Thyroid gland (tissue), 4 donors: ENCODE measurements around the gene PLEKHA8. TPM values are rescaled to one million over a fixed set of nuclear protein-coding genes. Genes with fewer than 3 reads are reported as not detected.

Experiments used
- DNase-seq, 2 donors: peaks; one replicate each; pipeline ENCODE4 v3.0.0-alpha.2; 2019
- H3K27ac ChIP-seq, 3 donors: fragments of 200-600 bp; sonication (generic); 1 replicate in 2 of 3; 2 replicates in 1 of 3; pipeline ENCODE4 v1.5.1; 2016 to 2019; ENCODE audit warnings: mild to moderate bottlenecking in 1 of 3, moderate library complexity in 1 of 3
- H3K27me3 ChIP-seq: fragments of 200-600 bp; sonication (generic); one replicate; pipeline ENCODE4 v1.5.1; 2019
- H3K36me3 ChIP-seq, 2 donors: fragments of 200-600 bp; sonication (generic); one replicate each; pipeline ENCODE4 v1.5.1; 2016 to 2019
- H3K4me1 ChIP-seq, 2 donors: fragments of 200-600 bp; sonication (generic); one replicate each; pipeline ENCODE4 v1.5.1; 2017 to 2019
- H3K4me3 ChIP-seq, 3 donors: fragments of 200-600 bp; sonication (generic); replicated peaks in 1 of 3; 1 replicate in 2 of 3; 2 replicates in 1 of 3; pipeline ENCODE4 v1.5.1; 2016; ENCODE audit warnings: mild to moderate bottlenecking in 1 of 3
- H3K9me3 ChIP-seq: fragments of 200-600 bp; sonication (generic); one replicate; pipeline ENCODE4 v1.5.1; 2017
- CTCF ChIP-seq, 6 experiments: fragments of 200-600 bp in 3 of 6; fragments of 450-650 bp in 3 of 6; sonication (generic) in 3 of 6; IDR thresholded peaks; one replicate each; pipeline ENCODE4 v1.5.1; 2016 to 2019; ENCODE audit warnings: antibody characterized with exemption in 6 of 6, mild to moderate bottlenecking in 2 of 6, inconsistent platforms in 1 of 6, moderate library complexity in 1 of 6
- POLR2A ChIP-seq, 2 donors: fragments of 450-650 bp; IDR thresholded peaks; one replicate each; pipeline ENCODE4 v1.6.1; 2017; ENCODE audit warnings: antibody characterized with exemption in 2 of 2, mild to moderate bottlenecking in 2 of 2, moderate library complexity in 1 of 2
- WGBS, 2 donors: methylation state at CpG; one replicate each; pipeline ENCODE4 v1.1.5; 2017; 5-methylcytosine and 5-hydroxymethylcytosine counted together
- intact Hi-C: fragments of 100-400 bp; cut with DNase I; formaldehyde crosslinking; loops from one replicate; pipeline ENCODE4 v1.15.1; 2023
- total RNA-seq, 4 donors: library from RNA; depleted of rRNA; stranded (reverse); fragments of >200 nt; gene quantifications; one replicate each; pipeline ENCODE4 v1.2.3, GENCODE V29; 2016

PLEKHA8 gene
- total RNA-seq, 4 donors from 2014 or later: 7.1 to 13.3 (median 8.8) TPM

- H3K27me3 ChIP-seq: no peaks in the 10 kb centered on the region
- TF ChIP-seq CTCF (IDR thresholded peaks at IDR 0.05) (no peak), POLR2A (IDR thresholded peaks at IDR 0.05) (no peak)
- H3K4me1 ChIP-seq: peaks cover 25 to 36% of the 10 kb centered on the region in 2 donors
- 78% methylated on average over 3 of the region's 3 CpGs for WGBS, 2 donors
- no peak for DNase-seq
- H3K9me3 ChIP-seq: no peaks in the 10 kb centered on the region
- no peak overlapping the region for H3K4me3 ChIP-seq
- intact Hi-C loops: loop anchor here (10.0 kb wide), 1 partner anchor 403 kb away; no protein-coding TSS in a partner anchor
- H3K36me3 ChIP-seq: peaks cover 0 to 7% of the 10 kb centered on the region in 2 donors
- H3K27ac ChIP-seq: no peak overlapping the region
Measured at GRCh38 chr7:30162133-30162532, 133.9 kb downstream of the PLEKHA8 start.

- H3K36me3 ChIP-seq: peaks cover 0 to 1% of the 10 kb centered on the region in 2 donors
- DNase-seq: no peak
- WGBS, 2 donors: 77 to 79% methylated on average over 5 of the region's 5 CpGs
- H3K27me3 ChIP-seq: no peaks in the 10 kb centered on the region
- TF ChIP-seq POLR2A (IDR thresholded peaks at IDR 0.05) (no peak), CTCF (IDR thresholded peaks at IDR 0.05) (no peak)
- intact Hi-C loops: loop anchor here (10.0 kb wide), 1 partner anchor 402 kb away; no protein-coding TSS in a partner anchor
- no peak overlapping the region for H3K4me3 ChIP-seq
- H3K27ac ChIP-seq: no peak overlapping the region
- peaks cover 25 to 38% of the 10 kb centered on the region in 2 donors for H3K4me1 ChIP-seq
- no peaks in the 10 kb centered on the region for H3K9me3 ChIP-seq
Measured at GRCh38 chr7:30162622-30163124, 134.5 kb downstream of the PLEKHA8 start.

- intact Hi-C loops: loop anchor here (10.0 kb wide), 1 partner anchor 401 kb away; no protein-coding TSS in a partner anchor
- no peak for DNase-seq
- Histone ChIP-seq H3K27me3 (no peaks in the 10 kb centered on the region), H3K4me3 (no peak overlapping the region), H3K9me3 (no peaks in the 10 kb centered on the region), H3K36me3 (no peaks in the 10 kb centered on the region), H3K27ac (peak overlapping the region in 2 of 3 donors; percentile 20 to 68), H3K4me1 (peaks cover 25 to 38% of the 10 kb centered on the region in 2 donors)
- no peak for TF ChIP-seq POLR2A (IDR thresholded peaks at IDR 0.05)
- TF ChIP-seq CTCF (IDR thresholded peaks at IDR 0.05): no peak
- 59 to 66% methylated on average over 13 of the region's 13 CpGs for WGBS, 2 donors
Measured at GRCh38 chr7:30163231-30163894, 135.2 kb downstream of the PLEKHA8 start.

GRCh38 chr7:30164567-30164966 is 136.4 kb downstream of the PLEKHA8 start:
- H3K4me1 ChIP-seq: peaks cover 25 to 38% of the 10 kb centered on the region in 2 donors
- 52 to 56% methylated on average over 6 of the region's 6 CpGs for WGBS, 2 donors

More at GRCh38 chr7:30164567-30164966, 136.4 kb downstream of the PLEKHA8 start:
- TF ChIP-seq POLR2A (IDR thresholded peaks at IDR 0.05) (no peak), CTCF (IDR thresholded peaks at IDR 0.05) (peak in 5 of 6 experiments; percentile 16 to 85 (median 72))
- H3K36me3 ChIP-seq: no peaks in the 10 kb centered on the region
- DNase-seq: peak; percentile 17 to 25
- no peak overlapping the region for H3K4me3 ChIP-seq
- intact Hi-C loops: loop anchor here (10.0 kb wide), 1 partner anchor 400 kb away; no protein-coding TSS in a partner anchor
- H3K27me3 ChIP-seq: no peaks in the 10 kb centered on the region
- H3K27ac ChIP-seq: peak overlapping the region in 2 of 3 donors; percentile 65 to 75
- no peaks in the 10 kb centered on the region for H3K9me3 ChIP-seq
